NCI-H2196 treated with DMSO at 0.1 percent for 48 hours (cell line): ENCODE results near the gene DIP2B.
"Not testable (repeated sequence)": the region's sequence is repeated elsewhere in the genome, so short reads cannot be mapped to it uniquely, and the experiment has no call there.

Experiments
- DNase-seq: peaks from one replicate; lab custom pipeline; 2025; ENCODE audit not compliant: unreplicated experiment; lab: John Stamatoyannopoulos, UW

The DIP2B gene

GRCh38 chr12:50520416-50521207 is 15.8 kb downstream of the DIP2B start:
- no peak for DNase-seq

GRCh38 chr12:50521781-50522180 is 17.0 kb downstream of the DIP2B start:
- DNase-seq = not testable (repeated sequence)

- DNase-seq = no peak
Observed at GRCh38 chr12:50523772-50524171, 19.0 kb downstream of the DIP2B start.

- DNase-seq = no peak
Observed at GRCh38 chr12:50524621-50525020, 19.8 kb downstream of the DIP2B start.

GRCh38 chr12:50525422-50525821 is 20.6 kb downstream of the DIP2B start:
- no peak for DNase-seq

GRCh38 chr12:50527359-50527726 is 22.6 kb downstream of the DIP2B start:
- DNase-seq = no peak

GRCh38 chr12:50528800-50529199 is 24.0 kb downstream of the DIP2B start:
- DNase-seq = no peak

GRCh38 chr12:50529345-50529744 is 24.6 kb downstream of the DIP2B start:
- DNase-seq = no peak

- no peak for DNase-seq
Observed at GRCh38 chr12:50530532-50530931, 25.7 kb downstream of the DIP2B start.

- no peak for DNase-seq
Observed at GRCh38 chr12:50533203-50533584, 28.4 kb downstream of the DIP2B start.

- no peak for DNase-seq
Observed at GRCh38 chr12:50533971-50534370, 29.2 kb downstream of the DIP2B start.

GRCh38 chr12:50536831-50537537 is 32.2 kb downstream of the DIP2B start:
- no peak for DNase-seq

- DNase-seq = no peak
Observed at GRCh38 chr12:50537538-50537919, 32.7 kb downstream of the DIP2B start.

- no peak for DNase-seq
Observed at GRCh38 chr12:50538182-50538581, 33.4 kb downstream of the DIP2B start.

- no peak for DNase-seq
Observed at GRCh38 chr12:50541139-50541538, 36.4 kb downstream of the DIP2B start.

- DNase-seq = peak; percentile 31
Observed at GRCh38 chr12:50542448-50542847, 37.7 kb downstream of the DIP2B start.

GRCh38 chr12:50543188-50543587 is 38.4 kb downstream of the DIP2B start:
- DNase-seq = not testable (repeated sequence)

- DNase-seq = no peak
Observed at GRCh38 chr12:50545213-50545612, 40.4 kb downstream of the DIP2B start.

- DNase-seq = no peak
Observed at GRCh38 chr12:50545786-50546185, 41.0 kb downstream of the DIP2B start.

GRCh38 chr12:50546441-50547318 is 41.9 kb downstream of the DIP2B start:
- no peak for DNase-seq

- no peak for DNase-seq
Observed at GRCh38 chr12:50547742-50548141, 43.0 kb downstream of the DIP2B start.

- no peak for DNase-seq
Observed at GRCh38 chr12:50549885-50550284, 45.1 kb downstream of the DIP2B start.
